Neural progenitor cell (in vitro differentiated cells): ENCODE results near the gene ROBO2.

Experiments used
- EZH2 ChIP-seq: fragments of 200-600 bp; sonication (generic); IDR thresholded peaks from 2 replicates; pipeline ENCODE4 v1.6.1; 2017; ENCODE audit warnings: antibody characterized with exemption, mild to moderate bottlenecking, moderate library complexity
- EZH2phosphoT487 ChIP-seq: fragments of 200-600 bp; sonication (generic); IDR thresholded peaks from 2 replicates; pipeline ENCODE4 v1.6.1; 2017; ENCODE audit warnings: antibody characterized with exemption
- TF ChIP-seq, protein P1 (sequence below): fragments of 200-600 bp; sonication (generic); IDR thresholded peaks from 2 replicates; pipeline ENCODE4 v1.5.1; 2017; ENCODE audit warnings: antibody characterized with exemption, mild to moderate bottlenecking

DNA sequence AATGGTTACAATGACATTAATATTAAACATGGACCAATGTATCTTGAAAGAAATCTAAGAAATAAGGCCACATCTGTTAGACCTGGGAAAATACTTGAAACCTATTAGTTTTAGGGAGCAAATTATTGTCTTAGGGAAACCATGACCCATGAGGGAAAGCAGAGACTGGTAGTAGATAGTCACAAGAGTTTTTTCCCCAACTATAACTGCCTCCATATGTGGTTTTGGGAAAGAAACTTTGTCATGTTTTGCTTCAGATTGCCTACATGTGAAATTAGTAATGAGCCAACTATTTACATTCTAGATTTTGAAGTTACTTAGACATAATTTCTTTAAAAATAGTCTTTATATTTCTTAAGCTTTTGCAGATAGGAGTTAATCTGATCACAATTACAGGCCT is 474.9 kb downstream of the ROBO2 start:
- TF ChIP-seq, protein P1, sequence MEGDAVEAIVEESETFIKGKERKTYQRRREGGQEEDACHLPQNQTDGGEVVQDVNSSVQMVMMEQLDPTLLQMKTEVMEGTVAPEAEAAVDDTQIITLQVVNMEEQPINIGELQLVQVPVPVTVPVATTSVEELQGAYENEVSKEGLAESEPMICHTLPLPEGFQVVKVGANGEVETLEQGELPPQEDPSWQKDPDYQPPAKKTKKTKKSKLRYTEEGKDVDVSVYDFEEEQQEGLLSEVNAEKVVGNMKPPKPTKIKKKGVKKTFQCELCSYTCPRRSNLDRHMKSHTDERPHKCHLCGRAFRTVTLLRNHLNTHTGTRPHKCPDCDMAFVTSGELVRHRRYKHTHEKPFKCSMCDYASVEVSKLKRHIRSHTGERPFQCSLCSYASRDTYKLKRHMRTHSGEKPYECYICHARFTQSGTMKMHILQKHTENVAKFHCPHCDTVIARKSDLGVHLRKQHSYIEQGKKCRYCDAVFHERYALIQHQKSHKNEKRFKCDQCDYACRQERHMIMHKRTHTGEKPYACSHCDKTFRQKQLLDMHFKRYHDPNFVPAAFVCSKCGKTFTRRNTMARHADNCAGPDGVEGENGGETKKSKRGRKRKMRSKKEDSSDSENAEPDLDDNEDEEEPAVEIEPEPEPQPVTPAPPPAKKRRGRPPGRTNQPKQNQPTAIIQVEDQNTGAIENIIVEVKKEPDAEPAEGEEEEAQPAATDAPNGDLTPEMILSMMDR, result no peak
- TF ChIP-seq EZH2phosphoT487 (no peak), EZH2 (no peak)
